Activated T-cell treated with anti-CD3 and anti-CD28 coated beads for 48 hours (primary cell): ENCODE results near the gene SYT2.
"Not testable (repeated sequence)": the region's sequence is repeated elsewhere in the genome, so short reads cannot be mapped to it uniquely, and the experiment has no call there.

Experiments
- DNase-seq: peaks from one replicate; pipeline ENCODE4 v3.0.0-alpha.2; 2020; ENCODE audit warnings: low read depth

The SYT2 gene

DNA sequence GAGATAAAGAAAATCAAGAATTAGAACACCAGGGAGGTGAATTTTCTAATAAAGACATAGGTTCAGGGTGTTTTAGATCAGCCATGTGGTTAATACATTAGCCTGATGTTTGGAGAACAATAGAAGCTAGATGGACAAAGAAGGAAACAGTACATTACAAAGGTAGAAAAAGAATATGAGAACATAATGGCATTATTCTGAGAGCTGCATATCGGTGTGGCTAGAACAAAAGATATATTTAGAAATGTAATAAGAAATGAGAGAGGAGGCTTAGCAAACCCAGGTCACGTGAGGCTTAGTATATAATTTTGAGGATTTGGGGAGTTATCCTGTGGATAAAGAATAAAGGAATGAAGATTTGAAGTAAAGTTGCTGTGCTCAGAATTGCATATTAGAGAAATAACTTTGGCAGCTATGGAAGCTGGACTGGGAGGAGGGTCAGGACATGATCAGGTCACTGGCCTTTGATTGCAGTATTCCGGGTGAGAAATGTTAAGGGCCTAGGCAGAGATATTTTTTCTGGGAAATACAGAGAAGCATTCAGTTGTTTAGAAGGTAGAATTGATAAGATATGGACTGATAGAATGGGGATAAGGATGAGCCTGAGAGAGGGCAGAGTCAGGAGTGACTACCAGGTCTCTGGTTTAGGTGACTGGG, 164.5 kb downstream of the SYT2 start:
- not testable (repeated sequence) for DNase-seq

DNA sequence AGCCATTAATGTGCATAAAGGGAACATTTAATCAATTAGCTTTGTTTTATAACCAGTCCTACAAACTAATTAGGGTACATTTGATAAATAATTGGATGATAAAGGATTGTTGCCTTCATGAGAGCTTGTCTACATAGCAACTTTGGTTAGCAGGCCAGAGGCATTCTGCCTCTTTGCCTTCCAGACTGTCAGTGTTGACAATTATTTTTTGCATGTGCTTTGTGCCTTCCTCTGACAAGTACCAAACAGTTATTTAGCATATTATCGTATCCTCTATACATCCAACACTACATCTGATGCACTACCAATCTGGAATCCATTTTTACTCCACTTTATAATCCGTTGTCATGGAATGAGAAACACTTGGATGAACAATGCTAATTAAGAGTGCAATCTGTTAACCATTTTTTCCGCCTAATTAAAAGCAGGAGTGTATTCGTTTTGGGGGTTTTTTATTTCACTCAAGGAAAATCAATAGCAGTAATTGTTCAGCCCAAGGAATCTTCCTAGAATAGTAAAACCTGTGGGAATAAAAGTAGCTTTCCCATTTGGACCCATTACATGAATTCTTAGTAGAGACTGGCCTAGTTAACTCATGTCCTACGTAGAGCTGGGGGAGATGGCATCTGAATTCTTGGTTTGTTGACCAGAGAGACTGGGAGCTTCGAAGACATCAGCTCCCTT, 165.3 kb downstream of the SYT2 start:
- DNase-seq: not testable (repeated sequence)

DNA sequence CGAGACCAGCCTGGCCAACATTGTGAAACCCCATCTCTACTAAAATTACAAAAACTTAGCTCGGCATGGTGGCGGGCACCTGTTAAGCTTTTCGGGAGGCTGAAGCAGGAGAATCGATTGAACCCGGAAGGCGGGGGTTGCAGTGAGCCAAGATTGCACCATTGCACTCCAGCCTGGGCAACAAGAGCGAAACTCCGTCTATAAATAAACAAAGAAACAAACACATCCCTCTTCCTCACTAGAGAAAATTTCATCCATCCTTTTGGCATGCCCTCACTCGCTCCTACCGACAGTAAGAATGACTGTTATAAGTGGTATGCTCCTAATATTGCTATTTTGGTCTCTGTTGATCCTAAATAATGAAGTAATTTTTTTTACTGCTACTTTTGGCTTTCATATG, 166.7 kb downstream of the SYT2 start:
- not testable (repeated sequence) for DNase-seq

DNA sequence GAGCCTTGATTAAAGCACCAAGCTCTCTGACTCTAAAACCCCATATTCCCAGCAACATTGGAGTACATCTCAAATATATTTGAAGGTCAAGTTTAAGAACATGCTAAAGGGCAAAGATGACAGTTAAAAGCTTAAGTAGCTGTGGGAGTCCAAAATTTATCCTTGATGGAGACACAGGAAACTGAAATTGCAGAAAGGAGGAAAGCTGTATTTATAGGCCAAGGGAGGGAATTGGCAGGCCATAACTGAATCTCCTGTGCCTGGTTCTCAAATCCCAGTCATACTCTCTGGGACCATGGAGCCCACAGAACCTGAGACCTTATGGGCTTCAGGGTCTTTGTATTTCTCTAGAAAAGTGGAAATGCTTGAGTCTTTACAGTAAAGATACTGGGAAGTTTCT, 167.8 kb downstream of the SYT2 start:
- not testable (repeated sequence) for DNase-seq

DNA sequence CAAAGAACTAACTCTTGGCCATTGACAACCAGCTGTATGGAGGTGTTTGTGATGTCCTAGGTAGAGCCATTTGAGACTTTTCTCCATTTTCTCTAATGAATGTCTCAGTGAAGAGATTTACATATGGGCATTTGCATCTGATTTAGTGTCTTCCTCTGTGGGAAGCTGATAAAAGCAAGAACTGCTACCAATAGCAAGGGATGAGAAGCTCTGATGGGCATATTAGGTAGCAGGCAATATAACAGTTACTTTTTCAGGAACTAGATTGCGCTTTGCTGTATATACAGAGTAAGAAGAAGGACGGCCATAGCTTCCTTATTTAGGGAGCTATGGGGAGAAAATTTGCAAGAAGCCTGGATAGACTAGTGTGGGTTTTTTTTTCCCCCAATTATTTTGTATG, 169.4 kb downstream of the SYT2 start:
- DNase-seq: not testable (repeated sequence)
